8988T (cell line): ENCODE results near the gene SEC16A.

Source experiments
- DNase-seq: peaks from one replicate; pipeline ENCODE4 v3.0.0; 2011

Gene SEC16A

DNA sequence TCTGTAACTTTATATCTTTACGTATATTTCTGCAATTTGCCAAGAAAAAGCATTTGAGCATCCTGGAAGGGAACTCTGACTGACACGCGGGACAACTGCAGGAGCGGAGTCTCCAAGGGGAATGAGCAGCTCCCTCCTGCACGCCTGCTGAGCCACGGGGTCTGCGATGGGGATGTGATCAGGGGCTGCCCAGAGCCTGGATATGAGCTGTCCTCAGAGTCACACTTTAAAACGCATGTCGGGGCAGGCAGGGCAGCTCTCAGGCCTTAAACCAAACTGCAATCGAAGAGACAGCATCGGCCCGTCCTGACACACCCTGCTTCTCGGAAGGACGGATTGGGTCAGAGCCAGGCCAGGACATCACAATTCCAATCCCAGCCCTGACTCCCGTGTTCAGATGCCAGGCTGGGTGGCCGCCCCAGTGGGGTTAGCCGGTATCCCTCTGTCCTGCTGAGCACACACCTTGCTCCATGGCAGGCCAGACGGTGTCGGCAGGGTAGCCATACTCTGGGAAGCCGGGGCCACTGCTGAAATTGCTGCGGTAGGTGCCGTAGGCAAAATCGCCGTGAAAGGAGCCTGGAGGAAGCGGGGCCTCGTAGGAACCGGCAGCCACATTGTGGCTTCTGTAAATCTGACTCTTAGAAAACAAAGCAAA, 17.2 kb downstream of the SEC16A start:
- DNase-seq: no peak

DNA sequence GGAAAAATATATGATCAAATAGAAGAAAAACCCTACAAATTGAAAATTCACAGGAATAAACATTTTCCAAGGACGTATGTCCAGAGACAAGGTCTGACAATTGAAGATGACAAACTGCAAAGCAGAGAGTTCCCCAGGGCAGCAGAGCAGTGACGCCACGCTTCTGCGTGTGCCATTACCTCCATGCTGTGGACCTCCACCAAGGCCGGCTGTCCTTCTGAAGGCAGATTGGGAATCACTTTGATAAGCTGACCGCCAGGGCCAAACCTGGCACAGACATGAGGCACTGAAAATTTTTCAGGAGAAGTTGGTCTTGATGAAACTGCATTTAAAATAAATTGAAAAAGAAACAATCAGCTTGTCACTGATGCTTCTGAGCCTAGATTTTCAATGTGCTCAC, 18.6 kb downstream of the SEC16A start:
- DNase-seq: no peak

GRCh38 chr9:136463578-136463977, 19.3 kb downstream of the SEC16A start:
- no peak for DNase-seq

- DNase-seq: no peak
Measured at GRCh38 chr9:136462664-136463063, 20.2 kb downstream of the SEC16A start.

DNA sequence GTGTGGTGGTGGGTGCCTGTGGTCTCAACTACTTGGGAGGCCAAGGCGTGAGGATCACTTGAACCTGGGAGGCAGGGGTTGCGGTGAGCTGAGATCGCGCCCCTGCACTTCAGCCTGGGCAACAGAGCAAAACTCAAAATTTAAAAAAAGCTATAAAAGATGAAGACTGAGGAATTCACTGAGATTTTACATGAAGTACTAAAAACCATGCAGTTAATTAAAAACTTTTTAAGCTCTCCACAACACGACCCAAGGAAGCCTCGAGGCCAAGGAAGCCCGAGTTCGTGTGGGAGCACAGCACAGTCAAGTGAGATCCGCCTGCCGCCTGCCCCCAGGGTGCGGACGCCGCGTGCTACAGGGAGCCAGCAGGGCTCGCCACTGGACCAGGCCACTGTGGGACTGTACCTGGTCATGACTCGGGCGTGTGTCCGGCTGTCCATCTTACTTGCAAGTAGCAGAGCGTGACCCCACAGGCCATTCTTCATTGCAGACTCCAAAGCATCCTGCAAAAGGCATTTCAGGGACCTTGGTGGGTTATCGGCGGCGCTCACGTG, 22.0 kb downstream of the SEC16A start:
- no peak for DNase-seq

DNA sequence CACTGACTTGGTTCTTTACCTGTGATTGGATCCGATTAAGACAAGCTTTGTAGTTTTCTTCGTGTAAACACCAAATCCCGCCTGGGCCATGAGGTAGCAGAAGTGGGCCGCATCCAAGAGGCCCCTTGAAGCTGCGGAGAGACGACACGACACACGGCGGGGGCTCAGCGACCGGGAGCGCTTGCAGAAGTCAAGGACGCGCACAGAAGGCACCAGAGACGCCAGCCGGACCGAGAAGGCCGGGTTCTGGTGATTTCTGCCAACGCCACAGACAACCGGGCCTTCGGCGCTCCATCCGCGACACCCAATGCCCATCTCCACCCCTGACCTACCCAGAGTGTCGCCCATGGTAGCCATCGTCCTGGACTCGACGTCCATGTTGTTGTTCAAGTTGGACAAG, 23.4 kb downstream of the SEC16A start:
- no peak for DNase-seq

DNA sequence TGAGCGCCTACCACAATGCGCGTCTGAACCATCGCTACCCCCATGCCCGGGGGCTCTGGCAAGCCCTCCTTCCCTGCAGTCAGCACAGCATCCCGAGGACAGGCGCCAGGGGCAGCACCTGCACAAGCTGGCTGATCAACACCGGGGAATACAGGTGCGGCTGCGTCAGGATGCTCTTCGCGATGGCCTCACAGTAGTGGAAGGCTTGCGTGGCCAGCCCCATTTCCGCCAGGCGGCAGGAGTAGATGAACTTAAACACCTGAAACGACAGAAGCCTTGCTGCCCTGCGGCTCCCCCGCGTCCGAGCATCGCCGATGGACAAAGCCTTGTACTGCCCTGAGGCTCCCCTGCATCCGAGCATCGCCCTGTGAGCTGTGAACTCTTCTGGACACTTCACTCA, 25.5 kb downstream of the SEC16A start:
- DNase-seq: no peak

- no peak for DNase-seq
Measured at GRCh38 chr9:136456258-136456657, 26.6 kb downstream of the SEC16A start.

DNA sequence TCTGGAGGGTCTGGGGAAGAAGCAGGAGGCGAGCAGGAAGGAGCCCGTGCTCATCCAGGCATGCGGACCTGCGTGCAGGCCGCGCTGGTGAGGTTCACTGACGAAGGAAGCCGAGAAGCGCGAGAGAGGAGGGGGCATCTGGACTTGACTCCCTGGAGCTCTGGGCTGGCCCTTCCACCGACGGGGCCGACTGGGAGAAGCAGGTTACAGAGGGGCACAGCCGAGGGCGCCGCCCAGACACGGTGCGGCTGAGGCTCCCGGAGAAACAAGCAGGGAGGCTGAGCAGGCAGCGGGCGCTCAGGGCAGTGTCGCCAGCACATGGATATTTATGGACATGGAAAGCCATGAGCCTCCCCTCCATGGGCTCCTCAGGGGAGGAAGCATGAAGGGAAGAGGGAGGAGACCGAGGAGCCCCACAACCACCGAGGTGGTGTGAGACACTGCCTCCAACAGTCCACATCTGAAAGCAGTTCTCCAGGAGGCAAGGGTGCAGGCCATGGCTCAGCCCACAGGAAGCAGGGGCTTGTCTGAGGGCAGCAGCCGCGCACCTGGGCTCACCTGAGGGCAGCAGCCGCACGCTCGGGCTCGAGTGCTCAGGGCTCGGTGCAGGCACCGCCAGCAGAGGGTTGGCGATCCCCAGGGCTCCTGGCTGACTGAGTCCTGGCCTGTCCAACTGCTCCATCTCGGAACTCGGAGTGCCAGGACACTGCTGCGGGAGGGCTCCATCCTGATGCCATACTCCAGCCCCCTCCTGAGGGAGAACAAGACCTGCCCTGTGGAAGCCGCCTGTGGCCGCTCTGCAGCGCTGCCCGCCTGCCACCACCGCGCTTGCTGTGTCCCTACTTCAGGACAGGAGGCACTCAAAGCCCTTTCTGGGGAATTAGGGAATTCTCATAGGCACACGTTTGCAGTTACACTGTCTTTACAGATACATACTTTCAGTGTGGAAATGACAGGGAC, 27.5 kb downstream of the SEC16A start:
- no peak for DNase-seq

- no peak for DNase-seq
Measured at GRCh38 chr9:136454026-136454796, 28.6 kb downstream of the SEC16A start.

- DNase-seq: no peak
Measured at GRCh38 chr9:136453326-136453725, 29.5 kb downstream of the SEC16A start.

GRCh38 chr9:136451221-136451877, 31.5 kb downstream of the SEC16A start:
- no peak for DNase-seq

DNA sequence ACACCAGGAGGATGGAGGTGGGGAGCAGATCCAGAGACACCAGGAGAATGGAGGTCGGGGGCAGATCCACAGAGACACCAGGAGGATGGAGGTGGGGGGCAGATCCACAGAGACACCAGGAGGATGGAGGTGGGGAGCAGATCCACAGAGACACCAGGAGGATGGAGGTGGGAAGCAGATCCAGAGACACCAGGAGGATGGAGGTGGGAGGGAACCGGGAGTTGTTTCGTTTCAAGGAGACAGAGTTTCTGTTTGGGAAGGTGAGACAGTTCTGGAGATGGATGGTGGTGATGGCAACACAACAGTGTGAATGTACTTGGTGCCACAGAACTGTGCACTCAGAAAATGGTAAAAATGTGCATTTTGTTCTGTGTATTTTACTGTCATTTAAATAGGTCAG, 34.2 kb downstream of the SEC16A start:
- DNase-seq: no peak

GRCh38 chr9:136447173-136447778, 35.6 kb downstream of the SEC16A start:
- DNase-seq: no peak

- no peak for DNase-seq
Measured at GRCh38 chr9:136445799-136446198, 37.0 kb downstream of the SEC16A start.

- DNase-seq: no peak
Measured at GRCh38 chr9:136444102-136444501, 38.7 kb downstream of the SEC16A start.

DNA sequence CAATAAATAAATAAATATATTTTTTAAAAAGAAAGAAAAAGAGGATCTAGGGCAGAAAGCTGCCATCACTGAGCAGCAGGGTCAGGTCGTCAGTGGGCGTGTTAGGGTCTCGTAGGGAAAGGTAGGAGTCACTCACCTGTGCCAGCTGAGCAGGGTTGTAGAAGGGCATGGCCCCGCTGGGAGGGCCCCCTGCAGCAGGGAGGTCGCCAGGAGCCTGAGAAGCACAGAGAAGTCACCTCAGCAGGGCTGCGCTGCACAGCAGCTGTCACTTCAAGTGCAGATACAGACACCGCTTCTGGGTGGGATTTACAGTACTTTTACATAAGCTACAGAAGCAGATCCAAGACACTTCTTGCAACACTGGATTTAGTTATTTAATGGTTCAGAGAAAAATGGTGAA, 39.2 kb downstream of the SEC16A start:
- DNase-seq: no peak

DNA sequence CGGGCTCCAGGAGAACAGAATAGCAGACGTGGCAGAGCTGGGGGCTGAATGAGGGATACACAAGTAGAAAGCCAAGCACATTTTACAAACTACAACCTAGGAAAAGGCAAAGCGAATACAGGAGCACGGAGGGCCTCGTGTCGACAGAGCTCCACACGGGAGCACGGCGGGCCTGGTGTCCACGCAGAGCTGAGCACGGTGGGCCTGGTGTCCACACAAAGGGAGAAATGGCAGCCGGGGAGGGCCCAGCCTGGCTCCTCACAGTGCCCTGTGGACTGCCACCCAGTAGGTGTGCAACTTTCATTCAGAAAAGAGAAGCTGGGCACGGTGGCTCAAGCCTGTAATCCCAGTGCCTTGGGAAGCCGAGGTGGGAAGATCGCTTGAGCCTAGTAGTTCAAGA, 39.8 kb downstream of the SEC16A start:
- no peak for DNase-seq

- no peak for DNase-seq
Measured at GRCh38 chr9:136442265-136442664, 40.6 kb downstream of the SEC16A start.

DNA sequence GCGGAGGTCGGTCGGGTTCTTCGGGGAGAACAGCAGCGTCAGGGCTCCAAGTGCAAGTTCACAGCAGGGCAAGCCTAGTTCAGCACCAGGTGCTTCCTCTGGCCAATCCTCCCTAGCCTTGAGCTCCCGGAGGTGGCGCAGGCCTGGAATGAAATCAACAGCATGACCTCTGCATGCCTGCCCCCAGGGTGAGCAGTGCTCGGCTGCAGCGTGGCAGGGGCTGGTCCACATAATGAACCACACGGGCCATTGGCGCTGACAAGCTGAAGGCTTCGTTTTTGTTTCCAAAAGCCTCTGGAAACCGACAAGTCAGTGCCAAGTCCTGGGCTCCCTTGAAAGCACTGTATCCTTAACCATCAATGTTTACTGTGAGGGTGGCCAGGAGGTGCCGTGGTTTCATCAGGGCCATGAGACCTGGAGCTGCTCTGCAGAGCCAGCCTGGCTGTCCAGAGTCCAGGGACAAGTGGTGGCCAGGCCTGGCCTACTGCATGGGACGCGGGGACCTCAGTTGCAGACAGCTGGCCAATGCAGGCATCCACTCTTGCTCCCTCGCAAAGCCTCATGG, 41.1 kb downstream of the SEC16A start:
- no peak for DNase-seq

- DNase-seq: no peak
Measured at GRCh38 chr9:136441191-136441680, 41.6 kb downstream of the SEC16A start.
